Skeletal muscle tissue (tissue), 4 donors: ENCODE measurements around the gene CATSPER4. TPM values are rescaled to one million over a fixed set of nuclear protein-coding genes. Genes with fewer than 3 reads are reported as not detected.

ENCODE experiments used
- H3K27ac ChIP-seq: one replicate; pipeline ENCODE4 v1.7.0; 2013; ENCODE audit warnings: mild to moderate bottlenecking, low read depth, low read length, inconsistent platforms
- H3K27me3 ChIP-seq, 3 donors: one replicate each; pipeline ENCODE4 v1.7.0; 2013; ENCODE audit warnings: low read length in 3 of 3; ENCODE audit not compliant: control insufficient read depth in 3 of 3, insufficient read depth in 3 of 3
- H3K36me3 ChIP-seq, 3 donors: one replicate each; pipeline ENCODE4 v1.7.0; 2013; ENCODE audit warnings: low read length in 3 of 3; ENCODE audit not compliant: control insufficient read depth in 3 of 3, insufficient read depth in 3 of 3
- H3K4me1 ChIP-seq, 3 donors: one replicate each; pipeline ENCODE4 v1.7.0; 2013; ENCODE audit warnings: low read length in 3 of 3, mild to moderate bottlenecking in 3 of 3; ENCODE audit not compliant: control insufficient read depth in 3 of 3, insufficient read depth in 3 of 3
- H3K4me3 ChIP-seq, 3 donors: one replicate each; pipeline ENCODE4 v1.7.0; 2013; ENCODE audit warnings: low read length in 3 of 3
- H3K9ac ChIP-seq, 3 donors: one replicate each; pipeline ENCODE4 v1.7.0; 2013; ENCODE audit warnings: low read length in 3 of 3, mild to moderate bottlenecking in 3 of 3, moderate library complexity in 2 of 3, low read depth in 1 of 3
- H3K9me3 ChIP-seq, 3 donors: one replicate each; pipeline ENCODE4 v1.7.0; 2013; ENCODE audit warnings: low read length in 3 of 3; ENCODE audit not compliant: control insufficient read depth in 3 of 3
- total RNA-seq: library from RNA; depleted of rRNA; stranded (reverse); fragments of >200 nt; gene quantifications from one replicate; pipeline ENCODE4 v1.2.3, GENCODE V29; 2014
- donor health status: Osteomylitis.

CATSPER4 gene
- not detected for total RNA-seq

GRCh38 chr1:26190373-26190987 is at the start of gene CATSPER4:
TSS of gene CATSPER4 (plus strand) at chr1:26190602. CDS start at chr1:26190628, 26 bp downstream.
- Histone ChIP-seq H3K9me3 (no peaks in the 10 kb centered on the region), H3K27me3 (no peaks in the 10 kb centered on the region), H3K4me3 (no peak within 1 kb of the TSS), H3K27ac (no peak within 1 kb of the TSS), H3K9ac (no peak within 1 kb of the TSS), H3K4me1 (peaks cover 0 to 4% (median 2%) of the 10 kb centered on the region in 3 donors), H3K36me3 (peaks cover 28 to 29% (median 29%) of the 10 kb centered on the region in 3 donors)

GRCh38 chr1:26142159-26142558 is 48.2 kb upstream of the CATSPER4 start:
- H3K27ac ChIP-seq = no peak overlapping the region
- H3K9me3 ChIP-seq = no peaks in the 10 kb centered on the region
- H3K9ac ChIP-seq = no peak overlapping the region
- no peaks in the 10 kb centered on the region for H3K36me3 ChIP-seq
- H3K4me3 ChIP-seq = no peak overlapping the region
- peaks cover 0 to 5% (median 0%) of the 10 kb centered on the region in 3 donors for H3K27me3 ChIP-seq
- peaks cover 2 to 4% (median 3%) of the 10 kb centered on the region in 3 donors for H3K4me1 ChIP-seq

- Histone ChIP-seq H3K4me3 (no peak overlapping the region), H3K36me3 (no peaks in the 10 kb centered on the region), H3K4me1 (peaks cover 2 to 4% (median 3%) of the 10 kb centered on the region in 3 donors), H3K27me3 (peaks cover 0 to 5% (median 0%) of the 10 kb centered on the region in 3 donors), H3K9ac (peak overlapping the region in 1 of 3 donors; percentile 10), H3K27ac (no peak overlapping the region), H3K9me3 (no peaks in the 10 kb centered on the region)
Observed at GRCh38 chr1:26145041-26145959, 45.1 kb upstream of the CATSPER4 start.

GRCh38 chr1:26145960-26146294 is 44.5 kb upstream of the CATSPER4 start:
- H3K27ac ChIP-seq = no peak overlapping the region
- no peaks in the 10 kb centered on the region for H3K9me3 ChIP-seq
- H3K36me3 ChIP-seq = no peaks in the 10 kb centered on the region
- no peak overlapping the region for H3K4me3 ChIP-seq
- H3K4me1 ChIP-seq = peaks cover 2 to 4% (median 3%) of the 10 kb centered on the region in 3 donors
- peaks cover 0 to 5% (median 0%) of the 10 kb centered on the region in 3 donors for H3K27me3 ChIP-seq
- H3K9ac ChIP-seq = no peak overlapping the region

GRCh38 chr1:26148887-26149286 is 41.5 kb upstream of the CATSPER4 start:
- Histone ChIP-seq H3K36me3 (no peaks in the 10 kb centered on the region), H3K4me1 (peaks cover 2 to 4% (median 3%) of the 10 kb centered on the region in 3 donors), H3K27ac (no peak overlapping the region), H3K4me3 (no peak overlapping the region), H3K9ac (no peak overlapping the region), H3K27me3 (peaks cover 0 to 5% (median 0%) of the 10 kb centered on the region in 3 donors), H3K9me3 (no peaks in the 10 kb centered on the region)

GRCh38 chr1:26153966-26154532 is 36.4 kb upstream of the CATSPER4 start:
- Histone ChIP-seq H3K27me3 (peaks cover 5 to 10% (median 9%) of the 10 kb centered on the region in 3 donors), H3K9me3 (no peaks in the 10 kb centered on the region), H3K4me1 (peaks cover 4 to 21% (median 6%) of the 10 kb centered on the region in 3 donors)

GRCh38 chr1:26154750-26155149 is 35.7 kb upstream of the CATSPER4 start:
- Histone ChIP-seq H3K36me3 (no peaks in the 10 kb centered on the region), H3K9me3 (no peaks in the 10 kb centered on the region), H3K27ac (peak overlapping the region; percentile 67), H3K4me1 (peaks cover 4 to 28% (median 13%) of the 10 kb centered on the region in 3 donors), H3K4me3 (no peak overlapping the region), H3K9ac (no peak overlapping the region), H3K27me3 (peaks cover 5 to 10% (median 9%) of the 10 kb centered on the region in 3 donors)

More at GRCh38 chr1:26153966-26154532, 36.4 kb upstream of the CATSPER4 start:
- Histone ChIP-seq H3K27ac (no peak overlapping the region), H3K9ac (no peak overlapping the region), H3K4me3 (no peak overlapping the region), H3K36me3 (no peaks in the 10 kb centered on the region)

- Histone ChIP-seq H3K9ac (peak overlapping the region in 2 of 3 donors; percentile 10 to 50), H3K27ac (peak overlapping the region; percentile 80), H3K4me3 (peak overlapping the region in 1 of 3 donors; percentile 51), H3K4me1 (peaks cover 4 to 32% (median 16%) of the 10 kb centered on the region in 3 donors), H3K36me3 (no peaks in the 10 kb centered on the region), H3K27me3 (peaks cover 5 to 10% (median 9%) of the 10 kb centered on the region in 3 donors), H3K9me3 (no peaks in the 10 kb centered on the region)
Observed at GRCh38 chr1:26155370-26156284, 34.8 kb upstream of the CATSPER4 start.
